ENCODE data around the gene MAGEA2B. TPM values are rescaled to one million over a fixed set of nuclear protein-coding genes. Genes with fewer than 3 reads are reported as not detected.
"Not testable (repeated sequence)": the region's sequence is repeated elsewhere in the genome, so short reads cannot be mapped to it uniquely, and the experiment has no call there.

Gene MAGEA2B
- total and polyA plus RNA-seq, 2 experiments from 2014 or later: 0.42 to 3.1 TPM

- TF ChIP-seq POLR2AphosphoS5 (IDR thresholded peaks at IDR 0.05; ENCODE audit: low read depth): no peak
- TF ChIP-seq JUNB (IDR thresholded peaks at IDR 0.05; ENCODE audit: unreplicated experiment): no peak
These were observed 11.0 kb downstream of the MAGEA2B start (continued) for GRCh38 chrX:152725409-152725808.

- Histone ChIP-seq H3K27ac (ENCODE audit: low read depth) (no peak within 1 kb of the TSS), H4K20me1 (replicated peaks; ENCODE audit: insufficient read depth) (no peaks in the 10 kb centered on the region), H3K4me1 (ENCODE audit: insufficient read depth) (no peaks in the 10 kb centered on the region), H2AFZ (no peak within 1 kb of the TSS), H3F3A (replicated peaks; ENCODE audit: low read depth) (no peaks in the 10 kb centered on the region), H3K79me2 (replicated peaks; ENCODE audit: insufficient read depth) (no peaks in the 10 kb centered on the region), H3K9me2 (ENCODE audit: insufficient read depth) (no peaks in the 10 kb centered on the region), H3K4me3 (no peak within 1 kb of the TSS), H3K27me3 (ENCODE audit: insufficient read depth) (no peaks in the 10 kb centered on the region), H3K36me3 (ENCODE audit: insufficient read depth) (no peaks in the 10 kb centered on the region), H3K4me2 (no peak within 1 kb of the TSS)
- Mint-ChIP-seq H3K27me3 (ENCODE audit: insufficient read depth, low read depth, poor library complexity) (no peaks in the 10 kb centered on the region), H3K36me3 (ENCODE audit: low read depth) (no peaks in the 10 kb centered on the region), H3K4me3 (no peak within 1 kb of the TSS), H3K9me3 (no peaks in the 10 kb centered on the region), H3K27ac (no peak within 1 kb of the TSS), H3K4me1 (no peaks in the 10 kb centered on the region; the same call in 2 of the 3 replicates)
- no peak for DNase-seq (ENCODE audit: low spot score)
- TF ChIP-seq CREB1 (CRISPR knock-in tag; IDR thresholded peaks at IDR 0.05; ENCODE audit: low read depth) (no peak), EZH2phosphoT487 (IDR thresholded peaks at IDR 0.05; ENCODE audit: unreplicated experiment) (no peak)
- no peak for ATAC-seq
These were observed 19.0 kb downstream of the MAGEA2B start, which contains the start of the genes CSAG1 and MAGEA12 for GRCh38 chrX:152733261-152733975. Gene CSAG1, minus strand, starts transcription at chrX:152733721. Its CDS starts 1,261 bp downstream, at chrX:152732460. Gene MAGEA12, plus strand, starts transcription at chrX:152733757. Its CDS starts 2,405 bp downstream, at chrX:152736162.

GRCh38 chrX:152734143-152734858, 19.9 kb downstream of the MAGEA2B start:
- not testable (repeated sequence) for H3F3A ChIP-seq (replicated peaks; ENCODE audit: low read depth); H3K27me3 Mint-ChIP-seq (ENCODE audit: insufficient read depth, low read depth, poor library complexity); ATAC-seq; H3K4me1 ChIP-seq (ENCODE audit: insufficient read depth); H3K9me3 Mint-ChIP-seq; H3K4me3 Mint-ChIP-seq; H3K79me2 ChIP-seq (replicated peaks; ENCODE audit: insufficient read depth); H4K20me1 ChIP-seq (replicated peaks; ENCODE audit: insufficient read depth); DNase-seq (ENCODE audit: low spot score); H3K36me3 ChIP-seq (ENCODE audit: insufficient read depth); H2AFZ ChIP-seq; H3K36me3 Mint-ChIP-seq (ENCODE audit: low read depth); H3K27me3 ChIP-seq (ENCODE audit: insufficient read depth); H3K4me3 ChIP-seq; H3K27ac Mint-ChIP-seq; H3K4me1 Mint-ChIP-seq; H3K9me2 ChIP-seq (ENCODE audit: insufficient read depth); H3K27ac ChIP-seq (ENCODE audit: low read depth); H3K4me2 ChIP-seq

GRCh38 chrX:152735101-152735500, 20.7 kb downstream of the MAGEA2B start:
- no peaks in the 10 kb centered on the region for H4K20me1 ChIP-seq (replicated peaks; ENCODE audit: insufficient read depth)
- no peaks in the 10 kb centered on the region for H3F3A ChIP-seq (replicated peaks; ENCODE audit: low read depth)
- H3K4me2 ChIP-seq: no peak overlapping the region
- no peaks in the 10 kb centered on the region for H3K4me1 ChIP-seq (ENCODE audit: insufficient read depth)
- no peak overlapping the region for H2AFZ ChIP-seq
- H3K27ac Mint-ChIP-seq: no peak overlapping the region
- no peak overlapping the region for H3K4me3 Mint-ChIP-seq
- H3K27ac ChIP-seq (ENCODE audit: low read depth): no peak overlapping the region
- no peaks in the 10 kb centered on the region for H3K36me3 ChIP-seq (ENCODE audit: insufficient read depth)
- H3K4me3 ChIP-seq: no peak overlapping the region
- no peaks in the 10 kb centered on the region for H3K9me2 ChIP-seq (ENCODE audit: insufficient read depth)
- H3K36me3 Mint-ChIP-seq (ENCODE audit: low read depth): no peaks in the 10 kb centered on the region
- no peak for DNase-seq (ENCODE audit: low spot score)
- H3K27me3 Mint-ChIP-seq (ENCODE audit: insufficient read depth, low read depth, poor library complexity): no peaks in the 10 kb centered on the region
- no peaks in the 10 kb centered on the region; the same call in 2 of the 3 replicates for H3K4me1 Mint-ChIP-seq
- H3K27me3 ChIP-seq (ENCODE audit: insufficient read depth): no peaks in the 10 kb centered on the region
- H3K79me2 ChIP-seq (replicated peaks; ENCODE audit: insufficient read depth): no peaks in the 10 kb centered on the region
- no peak for ATAC-seq
- H3K9me3 Mint-ChIP-seq: no peaks in the 10 kb centered on the region
- no peak for TF ChIP-seq ZNF462 (CRISPR knock-in tag; IDR thresholded peaks at IDR 0.05)
- no peak for TF ChIP-seq ZNF331 (CRISPR knock-in tag; IDR thresholded peaks at IDR 0.05; ENCODE audit: low read depth)
- TF ChIP-seq CREB1 (CRISPR knock-in tag; IDR thresholded peaks at IDR 0.05; ENCODE audit: low read depth): no peak
- TF ChIP-seq EZH2phosphoT487 (IDR thresholded peaks at IDR 0.05; ENCODE audit: unreplicated experiment): no peak

All from GM23338 (cell line).